Measurements from ENCODE around the gene CKLF. TPM values are rescaled to one million over a fixed set of nuclear protein-coding genes. Genes with fewer than 3 reads are reported as not detected.
"Not testable (repeated sequence)": the region's sequence is repeated elsewhere in the genome, so short reads cannot be mapped to it uniquely, and the experiment has no call there.

CKLF gene
- total RNA-seq, 1 experiment from 2014 or later, result 97.0 TPM

GRCh38 chr16:66542396-66542795, 10.0 kb upstream of the CKLF start:
- no peak for DNase-seq (ENCODE audit: low spot score)

- DNase-seq (ENCODE audit: low spot score), result no peak
Observed at GRCh38 chr16:66543541-66543940, 8.8 kb upstream of the CKLF start.

GRCh38 chr16:66544016-66544757, 8.2 kb upstream of the CKLF start:
- DNase-seq (ENCODE audit: low spot score), result no peak

- DNase-seq (ENCODE audit: low spot score), result no peak
Observed at GRCh38 chr16:66547101-66547989, 5.0 kb upstream of the CKLF start.

GRCh38 chr16:66548068-66548467, 4.3 kb upstream of the CKLF start:
- DNase-seq (ENCODE audit: low spot score), result no peak

- no peak for DNase-seq (ENCODE audit: low spot score)
Observed at GRCh38 chr16:66548868-66549267, 3.5 kb upstream of the CKLF start.

GRCh38 chr16:66549284-66550131, 2.9 kb upstream of the CKLF start, which contains the start of gene TK2:
Gene TK2, minus strand, starts transcription at chr16:66550122. Its CDS starts 61 bp downstream, at chr16:66550061.
- DNase-seq (ENCODE audit: low spot score), result no peak

GRCh38 chr16:66551348-66551759, 1.0 kb upstream of the CKLF start:
- DNase-seq (ENCODE audit: low spot score), result peak; percentile 63

- DNase-seq (ENCODE audit: low spot score), result peak; percentile 12
Observed at GRCh38 chr16:66551788-66552285, 539 bp upstream of the CKLF start.

- peak; percentile 50 for DNase-seq (ENCODE audit: low spot score)
Observed at GRCh38 chr16:66553223-66553622, 847 bp downstream of the CKLF start.

GRCh38 chr16:66554021-66554420, 1.6 kb downstream of the CKLF start:
- no peak for DNase-seq (ENCODE audit: low spot score)

- no peak for DNase-seq (ENCODE audit: low spot score)
Observed at GRCh38 chr16:66554495-66554894, 2.1 kb downstream of the CKLF start.

- no peak for DNase-seq (ENCODE audit: low spot score)
Observed at GRCh38 chr16:66560107-66560506, 7.7 kb downstream of the CKLF start.

GRCh38 chr16:66561381-66562080, 9.2 kb downstream of the CKLF start:
- DNase-seq (ENCODE audit: low spot score), result no peak

- DNase-seq (ENCODE audit: low spot score), result no peak
Observed at GRCh38 chr16:66562409-66562808, 10.0 kb downstream of the CKLF start.

GRCh38 chr16:66562986-66563385, 10.6 kb downstream of the CKLF start:
- DNase-seq (ENCODE audit: low spot score), result no peak

- DNase-seq (ENCODE audit: low spot score), result no peak
Observed at GRCh38 chr16:66563574-66564334, 11.4 kb downstream of the CKLF start.

- no peak for DNase-seq (ENCODE audit: low spot score)
Observed at GRCh38 chr16:66566051-66566901, 13.9 kb downstream of the CKLF start, which contains the start of gene CMTM1. Gene CMTM1, plus strand, starts transcription at chr16:66566439. Its CDS starts 75 bp downstream, at chr16:66566514.

- DNase-seq (ENCODE audit: low spot score), result not testable (repeated sequence)
Observed at GRCh38 chr16:66567270-66567669, 14.9 kb downstream of the CKLF start.
